ENCODE measurements around the gene TMC5.

The TMC5 gene

GRCh38 chr16:19515757-19516156 lies 98.1 kb downstream of the TMC5 start:
- DNase-seq (ENCODE audit: low spot score) (no peak), ATAC-seq (ENCODE audit: low read depth) (no peak)
- Histone ChIP-seq H3K27me3 (ENCODE audit: insufficient read depth, poor library complexity, severe bottlenecking) (no peaks in the 10 kb centered on the region), H3K27ac (ENCODE audit: poor library complexity, severe bottlenecking) (no peak overlapping the region), H3K36me3 (ENCODE audit: low read depth) (peaks cover 65% of the 10 kb centered on the region), H3K9me3 (ENCODE audit: severe bottlenecking) (no peaks in the 10 kb centered on the region), H3K4me3 (ENCODE audit: severe bottlenecking) (no peak overlapping the region), H3K4me1 (ENCODE audit: insufficient read depth, poor library complexity, severe bottlenecking) (peaks cover 14% of the 10 kb centered on the region)
- TF ChIP-seq, protein P1, sequence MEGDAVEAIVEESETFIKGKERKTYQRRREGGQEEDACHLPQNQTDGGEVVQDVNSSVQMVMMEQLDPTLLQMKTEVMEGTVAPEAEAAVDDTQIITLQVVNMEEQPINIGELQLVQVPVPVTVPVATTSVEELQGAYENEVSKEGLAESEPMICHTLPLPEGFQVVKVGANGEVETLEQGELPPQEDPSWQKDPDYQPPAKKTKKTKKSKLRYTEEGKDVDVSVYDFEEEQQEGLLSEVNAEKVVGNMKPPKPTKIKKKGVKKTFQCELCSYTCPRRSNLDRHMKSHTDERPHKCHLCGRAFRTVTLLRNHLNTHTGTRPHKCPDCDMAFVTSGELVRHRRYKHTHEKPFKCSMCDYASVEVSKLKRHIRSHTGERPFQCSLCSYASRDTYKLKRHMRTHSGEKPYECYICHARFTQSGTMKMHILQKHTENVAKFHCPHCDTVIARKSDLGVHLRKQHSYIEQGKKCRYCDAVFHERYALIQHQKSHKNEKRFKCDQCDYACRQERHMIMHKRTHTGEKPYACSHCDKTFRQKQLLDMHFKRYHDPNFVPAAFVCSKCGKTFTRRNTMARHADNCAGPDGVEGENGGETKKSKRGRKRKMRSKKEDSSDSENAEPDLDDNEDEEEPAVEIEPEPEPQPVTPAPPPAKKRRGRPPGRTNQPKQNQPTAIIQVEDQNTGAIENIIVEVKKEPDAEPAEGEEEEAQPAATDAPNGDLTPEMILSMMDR (IDR thresholded peaks at IDR 0.05; ENCODE audit: poor library complexity, severe bottlenecking) = no peak

GRCh38 chr16:19517424-19518089 lies 99.9 kb downstream of the TMC5 start:
- TF ChIP-seq, protein P1 (IDR thresholded peaks at IDR 0.05; ENCODE audit: poor library complexity, severe bottlenecking) = no peak
- no peak overlapping the region for H3K4me3 ChIP-seq (ENCODE audit: severe bottlenecking)

GRCh38 chr16:19518388-19518787 lies 100.7 kb downstream of the TMC5 start:
- Histone ChIP-seq H3K9me3 (ENCODE audit: severe bottlenecking) (no peaks in the 10 kb centered on the region), H3K4me1 (ENCODE audit: insufficient read depth, poor library complexity, severe bottlenecking) (peaks cover 14% of the 10 kb centered on the region), H3K4me3 (ENCODE audit: severe bottlenecking) (no peak overlapping the region), H3K27me3 (ENCODE audit: insufficient read depth, poor library complexity, severe bottlenecking) (no peaks in the 10 kb centered on the region), H3K36me3 (ENCODE audit: low read depth) (peaks cover 43% of the 10 kb centered on the region), H3K27ac (ENCODE audit: poor library complexity, severe bottlenecking) (no peak overlapping the region)
- DNase-seq (ENCODE audit: low spot score) (no peak), ATAC-seq (ENCODE audit: low read depth) (no peak)
- TF ChIP-seq, protein P1 (IDR thresholded peaks at IDR 0.05; ENCODE audit: poor library complexity, severe bottlenecking) = no peak

More at GRCh38 chr16:19517424-19518089, 99.9 kb downstream of the TMC5 start:
- Histone ChIP-seq H3K36me3 (ENCODE audit: low read depth) (peaks cover 52% of the 10 kb centered on the region), H3K9me3 (ENCODE audit: severe bottlenecking) (no peaks in the 10 kb centered on the region), H3K4me1 (ENCODE audit: insufficient read depth, poor library complexity, severe bottlenecking) (peaks cover 14% of the 10 kb centered on the region), H3K27ac (ENCODE audit: poor library complexity, severe bottlenecking) (no peak overlapping the region), H3K27me3 (ENCODE audit: insufficient read depth, poor library complexity, severe bottlenecking) (no peaks in the 10 kb centered on the region)
- DNase-seq (ENCODE audit: low spot score) (no peak), ATAC-seq (ENCODE audit: low read depth) (peak; percentile 66)

- Histone ChIP-seq H3K9me3 (ENCODE audit: severe bottlenecking) (no peaks in the 10 kb centered on the region), H3K4me3 (ENCODE audit: severe bottlenecking) (peak overlapping the region; percentile 76), H3K27me3 (ENCODE audit: insufficient read depth, poor library complexity, severe bottlenecking) (no peaks in the 10 kb centered on the region), H3K27ac (ENCODE audit: poor library complexity, severe bottlenecking) (peak overlapping the region; percentile 55), H3K4me1 (ENCODE audit: insufficient read depth, poor library complexity, severe bottlenecking) (peaks cover 19% of the 10 kb centered on the region), H3K36me3 (ENCODE audit: low read depth) (peaks cover 20% of the 10 kb centered on the region)
- ATAC-seq (ENCODE audit: low read depth) = no peak
- TF ChIP-seq, protein P1 (IDR thresholded peaks at IDR 0.05; ENCODE audit: poor library complexity, severe bottlenecking) = no peak
- no peak for DNase-seq (ENCODE audit: low spot score)
Observed at GRCh38 chr16:19520861-19521331, 103.2 kb downstream of the TMC5 start.

All from RWPE2 (cell line).